Endothelial cell of umbilical vein (primary cell): ENCODE measurements around the gene LPP. TPM values are rescaled to one million over a fixed set of nuclear protein-coding genes. Genes with fewer than 3 reads are reported as not detected.

Source experiments
- BruUV-seq: library from RNA; stranded (reverse); fragments of 400-500 nt; replicated peaks from 2 replicates; lab custom pipeline; 2021; lab: Mats Ljungman, UMichigan
- CTCF ChIA-PET: fragments of 300-600, 350-600 bp; sonication (Branson Sonifier 250); formaldehyde crosslinking; loops from one replicate; lab custom pipeline; 2021; ENCODE audit warnings: antibody characterized with exemption, inconsistent platforms; lab: Charles Lee
- POLR2A ChIA-PET: fragments of 300-600, 350-600 bp; sonication (Branson Sonifier 250); formaldehyde crosslinking; loops from one replicate; lab custom pipeline; 2021; ENCODE audit warnings: antibody characterized with exemption, inconsistent platforms; lab: Charles Lee
- DNase-seq: peaks from one replicate; pipeline ENCODE4 v3.0.0-alpha.2; 2011; ENCODE audit warnings: low read depth, low spot score
- FAIRE-seq: peaks from 2 replicates; lab custom pipeline; 2011; peaks lifted over from hg19 to GRCh38; lab: Jason Lieb, UNC
- H2AFZ ChIP-seq: 2 replicates; pipeline ENCODE4 v1.6.0; 2012; ENCODE audit warnings: low read depth, low read length, control low read depth, inconsistent platforms
- H3K27ac ChIP-seq: 2 replicates; pipeline ENCODE4 v1.5.1; 2011; ENCODE audit warnings: low read depth, mild to moderate bottlenecking, control low read depth, low read length, moderate library complexity; ENCODE audit not compliant: insufficient read depth
- H3K27me3 ChIP-seq, 2 experiments: 2 replicates each; pipeline versions ENCODE4 v1.6.0 to v1.6.1; 2011; ENCODE audit warnings: low read length in 2 of 2, mixed read lengths in 1 of 2; ENCODE audit not compliant: control insufficient read depth in 2 of 2, insufficient read depth in 2 of 2
- H3K36me3 ChIP-seq, 2 experiments: 2 replicates in 1 of 2; 3 replicates in 1 of 2; pipeline ENCODE4 v1.5.1; 2011; ENCODE audit warnings: low read length in 2 of 2, mild to moderate bottlenecking in 1 of 2, moderate library complexity in 1 of 2; ENCODE audit not compliant: control insufficient read depth in 2 of 2, insufficient read depth in 2 of 2; ENCODE audit errors: extremely low read depth in 1 of 2
- H3K4me1 ChIP-seq: 3 replicates; pipeline ENCODE4 v1.5.1; 2011; ENCODE audit warnings: mild to moderate bottlenecking, low read length; ENCODE audit not compliant: control insufficient read depth, insufficient read depth; ENCODE audit errors: extremely low read depth
- H3K4me2 ChIP-seq: 2 replicates; pipeline ENCODE4 v1.6.1; 2011; ENCODE audit warnings: low read length, control low read depth, mixed read lengths; ENCODE audit not compliant: insufficient read depth
- H3K4me3 ChIP-seq, 3 experiments: fragments of 200-600 bp in 1 of 3; sonication (generic), shearing (Covaris generic) in 1 of 3; replicated peaks in 1 of 3; 2 replicates each; pipeline ENCODE4 v1.5.1; 2011 to 2016; ENCODE audit warnings: control low read depth in 3 of 3, low read length in 3 of 3, mild to moderate bottlenecking in 2 of 3, inconsistent platforms in 1 of 3, low read depth in 1 of 3, moderate library complexity in 1 of 3; ENCODE audit not compliant: insufficient read depth in 1 of 3
- H3K79me2 ChIP-seq: 2 replicates; pipeline ENCODE4 v1.6.0; 2012; ENCODE audit warnings: low read length, inconsistent platforms; ENCODE audit not compliant: control insufficient read depth, insufficient read depth
- H3K9ac ChIP-seq: replicated peaks from 2 replicates; pipeline ENCODE3; 2011; ENCODE audit warnings: low read length, control low read depth; ENCODE audit not compliant: insufficient read depth; ENCODE audit errors: extremely low read depth
- H3K9me1 ChIP-seq: replicated peaks from 3 replicates; pipeline ENCODE4 v1.6.0; 2011; ENCODE audit warnings: mild to moderate bottlenecking, low read length; ENCODE audit not compliant: control insufficient read depth, insufficient read depth; ENCODE audit errors: extremely low read depth
- H3K9me3 ChIP-seq: replicated peaks from 2 replicates; pipeline ENCODE4 v1.5.1; 2012; ENCODE audit warnings: low read length, inconsistent platforms; ENCODE audit not compliant: control insufficient read depth, insufficient read depth
- H4K20me1 ChIP-seq: replicated peaks from 2 replicates; pipeline ENCODE3; 2011; ENCODE audit warnings: mild to moderate bottlenecking, low read length; ENCODE audit not compliant: control insufficient read depth, insufficient read depth; ENCODE audit errors: extremely low read depth
- EZH2 ChIP-seq: IDR thresholded peaks from 2 replicates; pipeline ENCODE4 v1.6.1; 2012; ENCODE audit warnings: borderline replicate concordance, low read depth, mild to moderate bottlenecking, moderate library complexity, low read length, inconsistent platforms; ENCODE audit not compliant: severe bottlenecking
- FOS ChIP-seq: IDR thresholded peaks from 2 replicates; pipeline ENCODE4 v1.6.1; 2011; ENCODE audit warnings: mild to moderate bottlenecking, low read length, moderate library complexity, borderline replicate concordance; ENCODE audit not compliant: insufficient read depth
- GATA2 ChIP-seq: IDR thresholded peaks from 2 replicates; pipeline ENCODE4 v1.7.0; 2011; ENCODE audit warnings: low read depth, mild to moderate bottlenecking, moderate library complexity, mixed read lengths, low read length; ENCODE audit not compliant: insufficient read length, insufficient read depth
- JUN ChIP-seq: IDR thresholded peaks from 2 replicates; pipeline ENCODE4 v1.6.1; 2011; ENCODE audit warnings: borderline replicate concordance, low read depth; ENCODE audit not compliant: insufficient read length, insufficient read depth
- MYC ChIP-seq: IDR thresholded peaks from one replicate; pipeline ENCODE4 v1.6.1; 2011; ENCODE audit warnings: mild to moderate bottlenecking, low read depth, low read length
- POLR2A ChIP-seq: IDR thresholded peaks from 2 replicates; pipeline ENCODE4 v1.6.1; 2012; ENCODE audit warnings: low read depth, mild to moderate bottlenecking, control low read depth, low read length
- POLR2AphosphoS5 ChIP-seq: IDR thresholded peaks from 2 replicates; pipeline ENCODE4 v1.6.1; 2012; ENCODE audit warnings: low read depth, mild to moderate bottlenecking, control low read depth, low read length, moderate library complexity; ENCODE audit not compliant: insufficient read depth
- dilution Hi-C: fragments of 300-500 bp; cut with MboI; formaldehyde crosslinking; loops from one replicate; pipeline ENCODE4 v1.15.0; 2019; ENCODE audit warnings: low sequenced_read_pairs; ENCODE audit not compliant: extremely low pct_ligation_motif_present
- intact Hi-C: fragments of 100-400 bp; cut with micrococcal nuclease; formaldehyde crosslinking; loops from one replicate; pipeline ENCODE4 v1.10.0; 2022
- polyA plus RNA-seq, 4 experiments: library from polyadenylated mRNA; depleted of rRNA in 3 of 4; stranded (reverse) in 3 of 4; unstranded in 1 of 4; fragments of >200 nt; gene quantifications; 2 replicates each; pipeline versions ENCODE4 v1.2.1 to v1.2.3, GENCODE V29; 2011 to 2012; ENCODE audit warnings: missing spikeins in 1 of 4
- total RNA-seq: library from RNA; stranded (reverse); gene quantifications from 2 replicates; pipeline ENCODE4 v1.2.3, GENCODE V29; 2021
- TF ChIP-seq, protein P1 (sequence below), 2 donors: IDR thresholded peaks; 1 replicate in 1 of 2; 2 replicates in 1 of 2; pipeline ENCODE4 v1.5.1; 2011; ENCODE audit warnings: low read length in 2 of 2, mild to moderate bottlenecking in 2 of 2, moderate library complexity in 2 of 2, control low read depth in 1 of 2, inconsistent platforms in 1 of 2, low read depth in 1 of 2; ENCODE audit not compliant: insufficient read depth in 1 of 2; ENCODE audit errors: extremely low read depth in 1 of 2
- TF ChIP-seq, protein P2 (sequence below): IDR thresholded peaks from 2 replicates; pipeline ENCODE4 v1.6.1; 2011; ENCODE audit not compliant: insufficient read depth, insufficient read length

LPP gene
- total and polyA plus RNA-seq, 2 donors (not counting 3 experiments of a cell fraction or from before 2014, with no cell fraction given) = 16.9 to 153 TPM

DNA sequence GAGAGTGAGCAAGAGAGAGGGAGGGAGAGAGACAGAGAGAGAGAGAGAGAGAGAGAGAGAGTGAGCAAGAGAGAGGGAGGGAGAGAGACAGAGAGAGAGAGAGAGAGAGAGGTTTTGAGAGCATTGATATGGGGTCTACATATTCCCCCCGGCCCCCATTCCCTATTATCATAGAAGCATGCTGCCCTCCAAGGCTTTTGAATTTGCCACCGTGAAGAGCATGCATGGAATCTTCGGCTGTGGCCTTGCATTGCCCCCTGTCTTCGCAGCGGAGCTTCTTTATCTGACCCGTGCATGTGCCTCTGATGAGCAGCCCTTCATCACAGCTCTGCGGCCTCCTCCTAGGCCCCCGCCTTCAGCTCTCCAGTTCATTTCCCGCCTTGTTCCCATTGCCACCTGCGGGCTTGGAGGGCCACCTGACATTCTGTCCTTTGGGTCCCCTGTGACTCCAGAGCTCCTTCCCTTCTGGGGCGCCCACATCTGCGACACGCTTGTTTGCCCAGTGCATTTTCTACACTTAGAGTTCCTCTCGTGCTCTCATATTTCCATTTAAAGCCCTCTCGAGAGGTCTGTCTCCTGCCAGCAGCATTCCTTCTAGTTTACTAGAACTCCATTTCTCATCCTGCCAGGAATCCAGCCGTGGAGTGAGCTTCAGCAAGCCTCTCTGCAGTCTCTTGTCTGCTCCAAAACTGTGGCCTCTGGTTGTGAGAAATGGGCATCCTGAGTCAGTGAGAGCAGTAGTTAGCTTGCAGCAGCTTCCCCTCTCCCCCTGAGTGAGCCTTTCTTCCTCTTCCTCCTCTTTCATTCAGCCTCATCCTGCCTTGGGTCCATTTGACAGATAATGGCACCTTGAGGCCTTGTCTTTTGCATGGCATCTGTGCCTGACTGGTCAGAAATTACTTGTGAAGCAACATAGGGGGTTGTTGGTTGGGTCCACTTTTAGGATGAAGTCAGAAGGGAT lies 25.3 kb downstream of the LPP start:
- no peak for DNase-seq

More for the DNA sequence above, 25.3 kb downstream of the LPP start:
- no peaks in the 10 kb centered on the region for H3K9me1 ChIP-seq
- peaks cover 6% of the 10 kb centered on the region for H4K20me1 ChIP-seq
- ChIA-PET CTCF (no interaction called here), POLR2A (interaction anchor here (0.5 kb wide), 1 partner anchor 11 kb away, joined by 4 read pairs; no protein-coding TSS in a partner anchor)
- no peak overlapping the region for H2AFZ ChIP-seq
- intact Hi-C loops = no loop called here
- no peak overlapping the region for H3K9ac ChIP-seq
- no peaks in the 10 kb centered on the region for H3K9me3 ChIP-seq
- H3K79me2 ChIP-seq = peaks cover 62% of the 10 kb centered on the region
- no peak for FAIRE-seq
- H3K36me3 ChIP-seq = peaks cover 0 to 2% of the 10 kb centered on the region in 2 experiments
- no peak overlapping the region for H3K27ac ChIP-seq
- H3K27me3 ChIP-seq = no peaks in the 10 kb centered on the region
- TF ChIP-seq FOS (no peak), EZH2 (no peak), MYC (no peak), JUN (no peak), POLR2AphosphoS5 (no peak), GATA2 (no peak), POLR2A (no peak)
- TF ChIP-seq, protein P1, sequence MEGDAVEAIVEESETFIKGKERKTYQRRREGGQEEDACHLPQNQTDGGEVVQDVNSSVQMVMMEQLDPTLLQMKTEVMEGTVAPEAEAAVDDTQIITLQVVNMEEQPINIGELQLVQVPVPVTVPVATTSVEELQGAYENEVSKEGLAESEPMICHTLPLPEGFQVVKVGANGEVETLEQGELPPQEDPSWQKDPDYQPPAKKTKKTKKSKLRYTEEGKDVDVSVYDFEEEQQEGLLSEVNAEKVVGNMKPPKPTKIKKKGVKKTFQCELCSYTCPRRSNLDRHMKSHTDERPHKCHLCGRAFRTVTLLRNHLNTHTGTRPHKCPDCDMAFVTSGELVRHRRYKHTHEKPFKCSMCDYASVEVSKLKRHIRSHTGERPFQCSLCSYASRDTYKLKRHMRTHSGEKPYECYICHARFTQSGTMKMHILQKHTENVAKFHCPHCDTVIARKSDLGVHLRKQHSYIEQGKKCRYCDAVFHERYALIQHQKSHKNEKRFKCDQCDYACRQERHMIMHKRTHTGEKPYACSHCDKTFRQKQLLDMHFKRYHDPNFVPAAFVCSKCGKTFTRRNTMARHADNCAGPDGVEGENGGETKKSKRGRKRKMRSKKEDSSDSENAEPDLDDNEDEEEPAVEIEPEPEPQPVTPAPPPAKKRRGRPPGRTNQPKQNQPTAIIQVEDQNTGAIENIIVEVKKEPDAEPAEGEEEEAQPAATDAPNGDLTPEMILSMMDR (IDR thresholded peaks at IDR 0.05; ENCODE audit: extremely low read depth in 1 of 2, insufficient read depth in 1 of 2, low read depth in 1 of 2, low read length in 2 of 2) = no peak
- TF ChIP-seq, protein P2, sequence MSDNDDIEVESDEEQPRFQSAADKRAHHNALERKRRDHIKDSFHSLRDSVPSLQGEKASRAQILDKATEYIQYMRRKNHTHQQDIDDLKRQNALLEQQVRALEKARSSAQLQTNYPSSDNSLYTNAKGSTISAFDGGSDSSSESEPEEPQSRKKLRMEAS = no peak
- H3K4me1 ChIP-seq = peaks cover 6% of the 10 kb centered on the region
- no peak overlapping the region for H3K4me2 ChIP-seq
- BruUV-seq = no TSS peak
- dilution Hi-C loops = no loop called here
- no peak overlapping the region for H3K4me3 ChIP-seq
